Erythroblast (primary cell): ENCODE measurements around the gene ZNF488.

Experiments used
- GATA1 ChIP-seq: IDR thresholded peaks from 2 replicates; pipeline ENCODE4 v1.6.1; 2011; ENCODE audit warnings: low read depth, mild to moderate bottlenecking, control low read depth, low read length, moderate library complexity
- POLR2A ChIP-seq: IDR thresholded peaks from 2 replicates; pipeline ENCODE4 v1.6.1; 2011; ENCODE audit warnings: mild to moderate bottlenecking, low read length

- TF ChIP-seq POLR2A (no peak), GATA1 (no peak)
Measured at GRCh38 chr10:47364366-47364765, 19.7 kb downstream of the ZNF488 start.
